Astrocyte (in vitro differentiated cells and primary cell): ENCODE measurements around the gene ATP8B1.

Source experiments
- EZH2 ChIP-seq: IDR thresholded peaks from 2 replicates; pipeline ENCODE4 v1.6.1; 2012; ENCODE audit warnings: mild to moderate bottlenecking, low read length, inconsistent platforms; ENCODE audit not compliant: insufficient read depth
- TF ChIP-seq, protein P1 (sequence below): IDR thresholded peaks from 2 replicates; pipeline ENCODE4 v1.5.1; 2011; ENCODE audit warnings: low read depth, mild to moderate bottlenecking, inconsistent platforms, low read length, moderate library complexity; ENCODE audit not compliant: insufficient read depth

DNA sequence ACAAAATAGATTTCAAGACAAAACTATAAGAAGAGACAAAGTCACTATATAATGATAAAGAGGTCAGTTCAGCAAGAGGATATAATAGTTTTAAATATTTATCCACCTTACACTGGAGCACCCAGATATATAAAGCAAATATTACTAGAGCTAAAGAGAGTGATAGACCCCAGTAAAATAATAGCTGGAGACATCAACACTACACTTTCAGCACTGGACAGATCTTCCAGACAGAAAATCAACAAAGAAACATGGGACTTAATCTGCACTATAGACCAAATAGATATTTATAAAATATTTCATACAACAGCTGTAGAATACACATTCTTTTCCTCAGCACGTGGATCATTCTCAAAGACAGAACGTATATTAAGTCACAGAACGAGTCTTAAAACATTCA lies 86.6 kb downstream of the ATP8B1 start:
- no peak for TF ChIP-seq EZH2
- TF ChIP-seq, protein P1, sequence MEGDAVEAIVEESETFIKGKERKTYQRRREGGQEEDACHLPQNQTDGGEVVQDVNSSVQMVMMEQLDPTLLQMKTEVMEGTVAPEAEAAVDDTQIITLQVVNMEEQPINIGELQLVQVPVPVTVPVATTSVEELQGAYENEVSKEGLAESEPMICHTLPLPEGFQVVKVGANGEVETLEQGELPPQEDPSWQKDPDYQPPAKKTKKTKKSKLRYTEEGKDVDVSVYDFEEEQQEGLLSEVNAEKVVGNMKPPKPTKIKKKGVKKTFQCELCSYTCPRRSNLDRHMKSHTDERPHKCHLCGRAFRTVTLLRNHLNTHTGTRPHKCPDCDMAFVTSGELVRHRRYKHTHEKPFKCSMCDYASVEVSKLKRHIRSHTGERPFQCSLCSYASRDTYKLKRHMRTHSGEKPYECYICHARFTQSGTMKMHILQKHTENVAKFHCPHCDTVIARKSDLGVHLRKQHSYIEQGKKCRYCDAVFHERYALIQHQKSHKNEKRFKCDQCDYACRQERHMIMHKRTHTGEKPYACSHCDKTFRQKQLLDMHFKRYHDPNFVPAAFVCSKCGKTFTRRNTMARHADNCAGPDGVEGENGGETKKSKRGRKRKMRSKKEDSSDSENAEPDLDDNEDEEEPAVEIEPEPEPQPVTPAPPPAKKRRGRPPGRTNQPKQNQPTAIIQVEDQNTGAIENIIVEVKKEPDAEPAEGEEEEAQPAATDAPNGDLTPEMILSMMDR, result no peak
